ENCODE measurements around the gene PHACTR1.
"Not testable (repeated sequence)": the region's sequence is repeated elsewhere in the genome, so short reads cannot be mapped to it uniquely, and the experiment has no call there.

Gene PHACTR1

GRCh38 chr6:13141387-13141786 is 424.8 kb downstream of the PHACTR1 start:
- Histone ChIP-seq H3K36me3 (ENCODE audit: insufficient read depth, low read length) (no peaks in the 10 kb centered on the region), H3K4me3 (ENCODE audit: low read depth, low read length) (no peak overlapping the region), H2AFZ (ENCODE audit: low read length, unreplicated experiment) (no peak overlapping the region), H3K4me1 (ENCODE audit: control insufficient read depth, insufficient read depth, low read length, unreplicated experiment) (no peaks in the 10 kb centered on the region), H3K27me3 (ENCODE audit: insufficient read depth, low read length) (no peaks in the 10 kb centered on the region), H3K27ac (ENCODE audit: low read depth, low read length) (no peak overlapping the region), H3K79me2 (ENCODE audit: control insufficient read depth, insufficient read depth, low read length, unreplicated experiment) (no peaks in the 10 kb centered on the region)

DNA sequence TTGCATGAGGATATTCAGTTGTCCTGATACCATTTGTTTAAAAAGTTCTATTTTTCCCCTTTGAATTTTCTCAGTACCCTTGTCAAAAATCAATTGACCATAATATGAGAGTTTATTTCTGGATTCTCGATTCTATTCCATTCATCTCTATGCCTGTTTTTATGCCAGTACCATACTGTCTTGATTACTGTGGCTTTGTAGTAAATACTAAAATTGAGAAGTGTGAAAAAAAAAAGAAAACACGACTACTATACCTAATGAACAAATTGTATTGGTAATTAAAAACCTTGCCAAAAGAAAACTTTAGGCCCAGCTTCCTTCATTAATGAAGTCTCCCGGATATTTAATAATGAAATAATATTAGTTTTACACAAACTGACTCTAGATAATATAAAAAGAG is 426.0 kb downstream of the PHACTR1 start:
- H3K36me3 ChIP-seq (ENCODE audit: insufficient read depth, low read length): no peaks in the 10 kb centered on the region
- H3K4me3 ChIP-seq (ENCODE audit: low read depth, low read length): no peak overlapping the region
- no peak overlapping the region for H3K27ac ChIP-seq (ENCODE audit: low read depth, low read length)
- no peaks in the 10 kb centered on the region for H3K79me2 ChIP-seq (ENCODE audit: control insufficient read depth, insufficient read depth, low read length, unreplicated experiment)
- no peaks in the 10 kb centered on the region for H3K27me3 ChIP-seq (ENCODE audit: insufficient read depth, low read length)
- H3K4me1 ChIP-seq (ENCODE audit: control insufficient read depth, insufficient read depth, low read length, unreplicated experiment): no peaks in the 10 kb centered on the region
- no peak overlapping the region for H2AFZ ChIP-seq (ENCODE audit: low read length, unreplicated experiment)

- Histone ChIP-seq H3K27ac (ENCODE audit: low read depth, low read length) (no peak overlapping the region), H3K4me1 (ENCODE audit: control insufficient read depth, insufficient read depth, low read length, unreplicated experiment) (no peaks in the 10 kb centered on the region), H3K27me3 (ENCODE audit: insufficient read depth, low read length) (no peaks in the 10 kb centered on the region), H2AFZ (ENCODE audit: low read length, unreplicated experiment) (no peak overlapping the region), H3K36me3 (ENCODE audit: insufficient read depth, low read length) (no peaks in the 10 kb centered on the region), H3K4me3 (ENCODE audit: low read depth, low read length) (no peak overlapping the region), H3K79me2 (ENCODE audit: control insufficient read depth, insufficient read depth, low read length, unreplicated experiment) (no peaks in the 10 kb centered on the region)
Observed at GRCh38 chr6:13146442-13146841, 429.9 kb downstream of the PHACTR1 start.

- Histone ChIP-seq H3K4me3 (ENCODE audit: low read depth, low read length) (no peak overlapping the region), H3K36me3 (ENCODE audit: insufficient read depth, low read length) (no peaks in the 10 kb centered on the region), H3K79me2 (ENCODE audit: control insufficient read depth, insufficient read depth, low read length, unreplicated experiment) (no peaks in the 10 kb centered on the region), H3K4me1 (ENCODE audit: control insufficient read depth, insufficient read depth, low read length, unreplicated experiment) (no peaks in the 10 kb centered on the region), H3K27ac (ENCODE audit: low read depth, low read length) (no peak overlapping the region), H2AFZ (ENCODE audit: low read length, unreplicated experiment) (no peak overlapping the region), H3K27me3 (ENCODE audit: insufficient read depth, low read length) (no peaks in the 10 kb centered on the region)
Observed at GRCh38 chr6:13147376-13147775, 430.8 kb downstream of the PHACTR1 start.

- no peaks in the 10 kb centered on the region for H3K36me3 ChIP-seq (ENCODE audit: insufficient read depth, low read length)
- H3K79me2 ChIP-seq (ENCODE audit: control insufficient read depth, insufficient read depth, low read length, unreplicated experiment): no peaks in the 10 kb centered on the region
- no peak overlapping the region for H3K4me3 ChIP-seq (ENCODE audit: low read depth, low read length)
- no peaks in the 10 kb centered on the region for H3K4me1 ChIP-seq (ENCODE audit: control insufficient read depth, insufficient read depth, low read length, unreplicated experiment)
- no peak overlapping the region for H2AFZ ChIP-seq (ENCODE audit: low read length, unreplicated experiment)
- no peaks in the 10 kb centered on the region for H3K27me3 ChIP-seq (ENCODE audit: insufficient read depth, low read length)
- H3K27ac ChIP-seq (ENCODE audit: low read depth, low read length): no peak overlapping the region
Observed at GRCh38 chr6:13147782-13148181, 431.2 kb downstream of the PHACTR1 start.

GRCh38 chr6:13152764-13153163 is 436.2 kb downstream of the PHACTR1 start:
- Histone ChIP-seq H3K79me2 (ENCODE audit: control insufficient read depth, insufficient read depth, low read length, unreplicated experiment) (no peaks in the 10 kb centered on the region), H3K27me3 (ENCODE audit: insufficient read depth, low read length) (no peaks in the 10 kb centered on the region), H2AFZ (ENCODE audit: low read length, unreplicated experiment) (no peak overlapping the region), H3K4me1 (ENCODE audit: control insufficient read depth, insufficient read depth, low read length, unreplicated experiment) (no peaks in the 10 kb centered on the region), H3K36me3 (ENCODE audit: insufficient read depth, low read length) (no peaks in the 10 kb centered on the region), H3K4me3 (ENCODE audit: low read depth, low read length) (no peak overlapping the region), H3K27ac (ENCODE audit: low read depth, low read length) (no peak overlapping the region)

- no peaks in the 10 kb centered on the region for H3K4me1 ChIP-seq (ENCODE audit: control insufficient read depth, insufficient read depth, low read length, unreplicated experiment)
- no peaks in the 10 kb centered on the region for H3K27me3 ChIP-seq (ENCODE audit: insufficient read depth, low read length)
- no peak overlapping the region for H3K27ac ChIP-seq (ENCODE audit: low read depth, low read length)
- no peaks in the 10 kb centered on the region for H3K36me3 ChIP-seq (ENCODE audit: insufficient read depth, low read length)
- no peak overlapping the region for H2AFZ ChIP-seq (ENCODE audit: low read length, unreplicated experiment)
- no peak overlapping the region for H3K4me3 ChIP-seq (ENCODE audit: low read depth, low read length)
- no peaks in the 10 kb centered on the region for H3K79me2 ChIP-seq (ENCODE audit: control insufficient read depth, insufficient read depth, low read length, unreplicated experiment)
Observed at GRCh38 chr6:13156381-13156780, 439.8 kb downstream of the PHACTR1 start.

GRCh38 chr6:13157293-13157692 is 440.7 kb downstream of the PHACTR1 start:
- Histone ChIP-seq H3K27ac (ENCODE audit: low read depth, low read length) (no peak overlapping the region), H3K36me3 (ENCODE audit: insufficient read depth, low read length) (no peaks in the 10 kb centered on the region), H3K27me3 (ENCODE audit: insufficient read depth, low read length) (no peaks in the 10 kb centered on the region), H2AFZ (ENCODE audit: low read length, unreplicated experiment) (no peak overlapping the region), H3K4me1 (ENCODE audit: control insufficient read depth, insufficient read depth, low read length, unreplicated experiment) (no peaks in the 10 kb centered on the region), H3K4me3 (ENCODE audit: low read depth, low read length) (no peak overlapping the region), H3K79me2 (ENCODE audit: control insufficient read depth, insufficient read depth, low read length, unreplicated experiment) (no peaks in the 10 kb centered on the region)

DNA sequence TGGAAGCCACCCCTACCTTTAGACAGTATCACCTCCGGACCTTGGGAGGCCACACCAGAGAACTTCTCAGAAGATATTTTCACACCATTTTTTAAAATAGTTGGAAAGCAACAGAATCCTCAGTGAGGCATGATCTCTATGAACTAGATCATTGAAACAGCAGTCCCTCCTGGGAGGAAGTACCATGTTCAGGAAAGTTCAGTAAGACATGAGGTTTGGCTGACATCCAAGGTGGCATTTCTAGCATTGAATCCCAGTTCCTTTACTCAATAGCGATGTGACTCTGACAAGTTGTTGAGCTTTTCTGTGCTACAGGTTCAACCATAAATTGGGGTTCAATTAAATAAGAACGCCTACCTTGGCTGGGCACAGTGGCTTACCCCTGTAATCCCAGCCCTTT is 442.7 kb downstream of the PHACTR1 start:
- Histone ChIP-seq H3K4me1 (ENCODE audit: control insufficient read depth, insufficient read depth, low read length, unreplicated experiment) (no peaks in the 10 kb centered on the region), H3K27ac (ENCODE audit: low read depth, low read length) (no peak overlapping the region), H3K79me2 (ENCODE audit: control insufficient read depth, insufficient read depth, low read length, unreplicated experiment) (no peaks in the 10 kb centered on the region), H2AFZ (ENCODE audit: low read length, unreplicated experiment) (no peak overlapping the region), H3K4me3 (ENCODE audit: low read depth, low read length) (no peak overlapping the region), H3K27me3 (ENCODE audit: insufficient read depth, low read length) (no peaks in the 10 kb centered on the region), H3K36me3 (ENCODE audit: insufficient read depth, low read length) (no peaks in the 10 kb centered on the region)

DNA sequence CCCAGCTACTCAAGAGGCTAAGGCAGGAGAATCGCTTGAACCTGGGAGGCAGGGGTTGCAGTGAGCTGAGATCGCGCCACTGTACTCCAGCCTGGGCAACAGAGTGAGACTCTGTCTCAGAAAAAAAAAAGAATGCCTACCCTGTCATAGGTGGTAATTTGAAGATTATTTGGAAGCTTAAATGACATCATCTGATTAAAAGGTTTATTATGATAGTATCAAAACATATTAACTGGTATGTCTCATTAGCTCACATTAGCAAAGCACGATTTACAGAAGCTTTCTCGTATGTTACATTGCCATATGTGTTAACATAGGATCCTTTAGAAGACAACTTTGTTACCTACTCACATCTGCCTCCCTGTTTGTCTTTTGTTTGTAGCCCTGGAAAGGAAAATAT is 443.3 kb downstream of the PHACTR1 start:
- H2AFZ ChIP-seq (ENCODE audit: low read length, unreplicated experiment); H3K4me1 ChIP-seq (ENCODE audit: control insufficient read depth, insufficient read depth, low read length, unreplicated experiment); H3K79me2 ChIP-seq (ENCODE audit: control insufficient read depth, insufficient read depth, low read length, unreplicated experiment); H3K36me3 ChIP-seq (ENCODE audit: insufficient read depth, low read length); H3K4me3 ChIP-seq (ENCODE audit: low read depth, low read length); H3K27me3 ChIP-seq (ENCODE audit: insufficient read depth, low read length); H3K27ac ChIP-seq (ENCODE audit: low read depth, low read length): not testable (repeated sequence)

DNA sequence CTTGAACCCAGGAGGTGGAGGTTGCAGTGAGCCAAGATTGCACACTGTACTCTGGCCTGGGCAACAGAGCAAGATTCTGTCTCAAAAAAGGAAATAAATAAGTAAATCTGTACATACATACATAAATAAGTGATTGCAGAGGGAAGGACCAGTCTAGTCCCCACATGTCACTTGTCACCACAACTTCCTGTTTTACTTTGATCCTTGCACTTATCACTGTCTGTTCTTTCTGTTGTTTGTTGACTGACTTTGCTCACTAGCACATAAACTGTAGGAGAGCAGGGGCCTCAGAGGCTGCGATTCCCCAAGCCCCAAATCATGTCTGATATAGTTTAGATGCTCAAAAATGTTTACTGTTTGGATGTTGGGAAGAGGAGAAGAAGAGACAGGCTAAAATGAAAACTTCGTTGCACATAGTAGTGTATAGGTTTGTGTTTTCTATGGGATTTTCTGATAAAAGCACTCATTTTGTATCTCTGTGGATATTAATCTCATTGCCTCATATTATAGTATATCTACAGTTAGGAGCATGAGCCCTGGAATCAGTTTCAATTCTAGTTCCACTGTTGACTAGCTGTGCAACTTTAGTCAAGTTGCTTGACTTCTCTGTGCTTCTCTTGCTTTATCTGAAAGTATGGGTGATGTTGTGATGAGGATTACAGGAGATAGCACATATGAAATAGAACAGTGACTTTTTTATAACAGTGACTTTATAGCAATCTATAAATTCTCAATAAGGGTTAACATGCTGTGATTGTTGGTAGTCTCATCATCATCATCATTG is 446.8 kb downstream of the PHACTR1 start:
- H2AFZ ChIP-seq (ENCODE audit: low read length, unreplicated experiment): no peak overlapping the region
- no peaks in the 10 kb centered on the region for H3K27me3 ChIP-seq (ENCODE audit: insufficient read depth, low read length)
- no peaks in the 10 kb centered on the region for H3K79me2 ChIP-seq (ENCODE audit: control insufficient read depth, insufficient read depth, low read length, unreplicated experiment)
- no peak overlapping the region for H3K4me3 ChIP-seq (ENCODE audit: low read depth, low read length)
- H3K36me3 ChIP-seq (ENCODE audit: insufficient read depth, low read length): no peaks in the 10 kb centered on the region
- no peak overlapping the region for H3K27ac ChIP-seq (ENCODE audit: low read depth, low read length)
- H3K4me1 ChIP-seq (ENCODE audit: control insufficient read depth, insufficient read depth, low read length, unreplicated experiment): no peaks in the 10 kb centered on the region

Measured in ACC112 (cell line).